ENCODE results near the gene PIK3R2.

GRCh38 chr19:18135712-18136584 lies 17.0 kb upstream of the PIK3R2 start:
- TF ChIP-seq CTCF (conservative IDR thresholded peaks at IDR 0.05; ENCODE audit: low read length) (no peak), EZH2phosphoT487 (IDR thresholded peaks at IDR 0.05; ENCODE audit: borderline replicate concordance) (no peak)
